ENCODE results near the gene TBCEL. TPM values are rescaled to one million over a fixed set of nuclear protein-coding genes. Genes with fewer than 3 reads are reported as not detected.

The TBCEL gene
- total and polyA plus RNA-seq, 3 donors from 2014 or later, result 38.2 to 42.9 (median 42.7) TPM

DNA sequence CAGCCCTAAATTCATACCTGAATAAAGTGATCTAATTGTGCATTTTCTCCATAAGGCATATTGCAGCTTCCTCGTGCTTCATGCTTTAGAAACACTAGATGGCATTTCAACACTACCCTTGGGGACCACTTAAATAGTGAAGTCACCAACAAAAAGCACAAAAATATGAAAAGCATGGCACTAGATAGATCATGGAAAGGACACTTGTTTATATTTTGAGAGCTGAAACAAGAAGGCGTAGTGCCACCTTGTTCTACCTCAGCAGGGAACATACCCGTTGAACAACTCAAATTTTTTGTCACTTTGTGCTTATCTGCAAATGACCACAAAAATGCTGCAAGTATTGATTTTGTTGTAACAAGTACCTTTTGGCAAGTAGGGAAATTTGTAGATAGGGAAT lies 8.6 kb downstream of the TBCEL start:
- no peaks in the 10 kb centered on the region for H3K36me3 ChIP-seq (ENCODE audit: low read depth, missing control alignments)
- intact Hi-C loops (cut with DNase I; ENCODE audit: low total_unique reads), result no loop called here
- WGBS, 2 donors, result 84 to 85% methylated on average over 3 of the region's 3 CpGs
- no peaks in the 10 kb centered on the region for H3K27me3 ChIP-seq
- no peak for DNase-seq
- TF ChIP-seq, protein P1, sequence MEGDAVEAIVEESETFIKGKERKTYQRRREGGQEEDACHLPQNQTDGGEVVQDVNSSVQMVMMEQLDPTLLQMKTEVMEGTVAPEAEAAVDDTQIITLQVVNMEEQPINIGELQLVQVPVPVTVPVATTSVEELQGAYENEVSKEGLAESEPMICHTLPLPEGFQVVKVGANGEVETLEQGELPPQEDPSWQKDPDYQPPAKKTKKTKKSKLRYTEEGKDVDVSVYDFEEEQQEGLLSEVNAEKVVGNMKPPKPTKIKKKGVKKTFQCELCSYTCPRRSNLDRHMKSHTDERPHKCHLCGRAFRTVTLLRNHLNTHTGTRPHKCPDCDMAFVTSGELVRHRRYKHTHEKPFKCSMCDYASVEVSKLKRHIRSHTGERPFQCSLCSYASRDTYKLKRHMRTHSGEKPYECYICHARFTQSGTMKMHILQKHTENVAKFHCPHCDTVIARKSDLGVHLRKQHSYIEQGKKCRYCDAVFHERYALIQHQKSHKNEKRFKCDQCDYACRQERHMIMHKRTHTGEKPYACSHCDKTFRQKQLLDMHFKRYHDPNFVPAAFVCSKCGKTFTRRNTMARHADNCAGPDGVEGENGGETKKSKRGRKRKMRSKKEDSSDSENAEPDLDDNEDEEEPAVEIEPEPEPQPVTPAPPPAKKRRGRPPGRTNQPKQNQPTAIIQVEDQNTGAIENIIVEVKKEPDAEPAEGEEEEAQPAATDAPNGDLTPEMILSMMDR (IDR thresholded peaks at IDR 0.05), result no peak
- no peak for TF ChIP-seq POLR2A (IDR thresholded peaks at IDR 0.05)
- H3K9me3 ChIP-seq, result no peaks in the 10 kb centered on the region
- no peaks in the 10 kb centered on the region for H3K4me1 ChIP-seq
- no peak overlapping the region for H3K4me3 ChIP-seq
- no peak overlapping the region for H3K27ac ChIP-seq

DNA sequence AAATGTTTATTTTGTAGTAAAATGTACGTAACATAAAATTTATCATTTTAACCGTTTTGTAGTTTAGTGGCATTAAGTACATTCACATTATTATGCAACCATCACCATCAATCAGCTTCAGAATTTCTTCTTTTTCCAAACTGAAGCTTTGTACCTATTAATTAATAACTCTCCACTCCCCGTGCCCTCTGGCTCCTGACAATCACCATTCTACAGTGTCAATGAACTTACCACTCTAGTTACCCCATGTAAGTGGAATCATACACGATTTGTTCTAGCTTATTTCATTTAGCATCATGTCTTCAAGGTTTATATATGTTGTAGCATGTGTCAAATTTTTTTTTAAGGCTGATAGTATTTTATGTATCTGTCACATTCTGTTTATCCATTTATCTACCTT lies 9.7 kb downstream of the TBCEL start:
- Histone ChIP-seq H3K4me3 (no peak overlapping the region), H3K36me3 (ENCODE audit: low read depth, missing control alignments) (no peaks in the 10 kb centered on the region), H3K27me3 (no peaks in the 10 kb centered on the region), H3K9me3 (no peaks in the 10 kb centered on the region), H3K27ac (no peak overlapping the region), H3K4me1 (no peaks in the 10 kb centered on the region)
- intact Hi-C loops (cut with DNase I; ENCODE audit: low total_unique reads), result no loop called here
- TF ChIP-seq POLR2A (IDR thresholded peaks at IDR 0.05), result no peak
- TF ChIP-seq, protein P1 (IDR thresholded peaks at IDR 0.05), result no peak
- 94 to 95% methylated on average over 4 of the region's 4 CpGs for WGBS, 2 donors
- DNase-seq, result no peak

DNA sequence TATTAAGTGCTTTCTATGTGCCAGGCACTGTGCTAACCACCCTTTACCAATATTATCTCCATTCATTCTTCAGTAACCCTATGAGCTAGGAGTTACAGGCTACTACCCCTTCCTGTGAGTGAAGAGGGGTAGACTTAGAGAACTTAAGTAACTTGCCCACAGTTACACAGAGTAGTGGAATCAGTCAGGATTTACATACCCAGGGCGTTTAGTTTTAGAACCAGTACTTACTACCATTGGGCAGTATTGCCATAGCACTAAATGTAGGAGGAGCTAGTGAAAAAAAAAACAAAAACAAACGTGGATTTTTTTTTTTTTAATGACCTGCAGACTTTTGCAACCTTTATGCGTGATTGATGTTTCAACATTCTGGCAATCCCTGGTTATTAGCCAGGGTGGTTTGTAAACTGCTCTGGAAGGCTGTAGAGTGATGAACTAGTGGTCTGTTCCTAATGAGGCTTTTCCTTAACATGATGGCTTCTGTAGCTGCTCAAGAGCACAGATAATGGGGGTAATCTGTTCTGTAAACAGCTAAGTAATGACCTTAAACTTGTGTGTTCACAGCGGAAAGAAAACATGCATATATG lies 11.4 kb downstream of the TBCEL start:
- DNase-seq, result no peak
- TF ChIP-seq, protein P1 (IDR thresholded peaks at IDR 0.05), result no peak
- TF ChIP-seq POLR2A (IDR thresholded peaks at IDR 0.05), result no peak
- H3K27me3 ChIP-seq, result no peaks in the 10 kb centered on the region
- no peaks in the 10 kb centered on the region for H3K36me3 ChIP-seq (ENCODE audit: low read depth, missing control alignments)
- intact Hi-C loops (cut with DNase I; ENCODE audit: low total_unique reads), result no loop called here
- WGBS, 2 donors, result 71% methylated on average over 4 of the region's 4 CpGs
- H3K4me3 ChIP-seq, result no peak overlapping the region
- no peak overlapping the region for H3K27ac ChIP-seq
- no peaks in the 10 kb centered on the region for H3K9me3 ChIP-seq
- H3K4me1 ChIP-seq, result no peaks in the 10 kb centered on the region

DNA sequence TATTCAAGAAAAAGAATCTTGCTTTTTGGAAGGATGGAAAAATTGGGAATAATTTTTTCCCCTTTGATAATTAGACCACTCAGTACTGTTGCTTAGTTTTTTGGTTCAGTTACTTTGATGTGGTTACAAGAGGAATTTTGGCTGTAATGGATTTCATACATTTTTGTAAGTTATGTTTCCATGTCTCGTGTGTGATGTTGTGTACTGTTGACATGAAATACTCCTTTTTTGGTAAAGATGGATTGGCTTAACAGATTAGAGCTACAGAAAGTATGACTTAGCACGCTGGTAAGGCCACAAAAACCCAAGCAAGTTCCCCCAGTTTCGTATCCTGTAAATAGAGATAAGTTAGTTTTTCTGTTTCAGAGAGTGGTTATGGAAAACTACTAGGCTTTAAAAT lies 11.9 kb downstream of the TBCEL start:
- Histone ChIP-seq H3K4me1 (no peaks in the 10 kb centered on the region), H3K36me3 (ENCODE audit: low read depth, missing control alignments) (no peaks in the 10 kb centered on the region), H3K27me3 (no peaks in the 10 kb centered on the region), H3K4me3 (no peak overlapping the region), H3K27ac (no peak overlapping the region), H3K9me3 (no peaks in the 10 kb centered on the region)
- DNase-seq, result no peak
- TF ChIP-seq, protein P1 (IDR thresholded peaks at IDR 0.05), result no peak
- no peak for TF ChIP-seq POLR2A (IDR thresholded peaks at IDR 0.05)
- intact Hi-C loops (cut with DNase I; ENCODE audit: low total_unique reads), result no loop called here
- 72 to 82% methylated on average over 3 of the region's 3 CpGs for WGBS, 2 donors

DNA sequence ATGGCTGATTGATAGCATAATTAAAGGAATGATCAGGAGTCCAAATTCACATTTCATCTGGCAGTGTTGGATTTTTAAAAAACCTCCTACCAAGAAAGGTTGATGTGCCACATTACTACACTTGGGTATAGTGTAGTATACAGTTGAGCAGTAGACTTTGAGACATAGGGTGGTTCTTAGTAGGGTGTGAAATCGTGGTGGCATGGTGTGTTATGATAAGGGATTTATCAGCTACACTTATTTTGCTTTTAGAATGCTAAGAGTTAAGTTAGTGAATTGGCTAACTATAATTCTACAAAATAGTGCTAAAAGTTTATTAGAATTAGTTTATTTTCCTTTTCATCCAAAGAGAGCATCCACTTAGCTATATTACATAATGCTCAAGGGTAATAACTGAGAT lies 13.1 kb downstream of the TBCEL start:
- Histone ChIP-seq H3K27ac (no peak overlapping the region), H3K4me1 (peaks cover 4% of the 10 kb centered on the region), H3K36me3 (ENCODE audit: low read depth, missing control alignments) (no peaks in the 10 kb centered on the region), H3K27me3 (no peaks in the 10 kb centered on the region), H3K9me3 (no peaks in the 10 kb centered on the region), H3K4me3 (no peak overlapping the region)
- intact Hi-C loops (cut with DNase I; ENCODE audit: low total_unique reads), result no loop called here
- TF ChIP-seq, protein P1 (IDR thresholded peaks at IDR 0.05), result no peak
- TF ChIP-seq POLR2A (IDR thresholded peaks at IDR 0.05), result no peak
- no peak for DNase-seq
- WGBS, 2 donors, result 64 to 82% methylated on average over 1 of the region's 1 CpG
